ENCODE measurements around the gene TTC28.

- no peak for TF ChIP-seq CTCF (IDR thresholded peaks at IDR 0.05)
- TF ChIP-seq POLR2A (IDR thresholded peaks at IDR 0.05) = no peak
These were observed 492.0 kb downstream of the TTC28 start for GRCh38 chr22:28187612-28188011.
